NCI-H1694 (cell line): ENCODE data around the gene HTT.

Experiments used
- DNase-seq: peaks from one replicate; lab custom pipeline; 2025; lab: John Stamatoyannopoulos, UW

HTT gene

DNA sequence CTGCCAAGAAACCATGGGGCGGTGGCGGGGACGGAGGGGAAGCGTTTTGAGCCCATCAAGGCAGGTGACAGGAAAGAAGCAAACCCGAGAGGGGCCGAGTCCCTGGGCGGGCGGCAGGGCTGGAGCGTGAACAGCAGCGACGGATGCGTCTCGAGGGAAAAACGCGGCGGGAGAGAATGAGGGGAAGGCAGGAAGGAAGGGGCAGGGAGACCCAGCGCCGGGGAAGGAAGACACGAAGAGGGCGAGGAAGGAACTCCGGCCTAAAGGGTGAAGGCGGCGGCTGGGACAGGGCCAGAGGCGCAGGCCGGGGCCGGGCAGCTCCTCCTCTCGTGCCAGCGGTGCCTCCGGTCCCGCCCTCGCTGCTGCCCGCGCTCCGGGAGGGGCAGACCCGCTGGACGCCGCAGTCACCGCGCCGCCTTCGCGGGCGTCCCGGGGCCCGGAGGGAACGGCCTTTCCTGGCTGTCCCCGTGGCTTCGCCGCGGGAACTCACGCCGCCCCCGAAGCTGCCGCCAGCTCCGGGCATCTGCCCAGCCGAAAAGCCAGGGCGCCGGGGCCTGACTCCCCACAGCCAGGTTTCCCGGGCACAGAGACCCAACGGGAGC is 217.6 kb downstream of the HTT start:
- DNase-seq: no peak

DNA sequence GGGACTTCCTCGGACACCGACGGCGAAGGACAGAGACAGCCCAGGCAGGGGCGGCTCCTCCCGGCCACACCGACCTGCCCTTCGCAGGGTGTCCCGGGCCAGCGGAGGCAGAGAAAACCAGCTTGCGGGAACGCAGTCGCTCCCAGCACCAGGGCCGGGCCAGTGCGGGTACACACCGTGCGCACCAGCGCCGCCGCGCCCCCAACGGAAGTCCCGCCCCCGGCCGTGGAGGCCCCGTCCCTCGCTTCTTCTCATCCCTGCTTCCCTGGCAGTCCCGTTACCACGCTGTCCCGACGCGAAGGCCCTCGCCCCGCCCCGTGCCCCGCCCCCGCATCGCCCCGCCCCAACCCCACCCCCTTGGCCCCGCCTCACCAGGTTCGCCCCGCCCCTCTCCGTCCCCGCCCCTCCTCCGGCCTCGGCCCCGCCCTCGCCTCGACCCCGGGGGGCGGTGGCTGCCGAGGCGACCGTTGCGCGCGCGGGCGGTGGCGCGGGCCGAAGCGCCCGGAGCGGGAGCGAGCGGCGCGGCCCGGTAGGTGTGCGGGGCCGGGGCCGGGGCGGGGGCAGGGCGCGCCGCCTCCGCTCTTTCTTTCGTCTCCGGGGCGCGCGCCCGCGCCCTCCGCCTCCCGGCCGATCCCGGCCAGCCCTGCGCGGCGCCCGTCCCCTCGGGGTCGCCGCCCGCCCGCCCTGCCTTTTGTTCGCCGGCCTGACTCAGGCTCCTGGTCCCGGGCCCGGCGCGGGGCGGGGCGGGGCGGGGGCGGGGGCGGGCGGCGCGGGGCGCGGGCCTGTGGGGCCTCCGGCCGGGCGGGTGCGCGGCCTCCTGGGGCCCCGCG is 218.3 kb downstream of the HTT start, which contains the start of gene RGS12:
Gene RGS12, plus strand, starts transcription at position 451 of the 830 bp plus-strand sequence. CDS start 23,150 bp downstream, outside the sequence.
- DNase-seq: peak; percentile 67
